ENCODE results near the gene MARCHF3. TPM values are rescaled to one million over a fixed set of nuclear protein-coding genes. Genes with fewer than 3 reads are reported as not detected.

MARCHF3 gene
- total and polyA plus RNA-seq, 2 of the 13 experiments (the other 11 are each of a cell fraction or from before 2014, with no cell fraction given): 4.8 to 11.9 TPM

GRCh38 chr5:126863402-126863801 lies 167.0 kb downstream of the MARCHF3 start:
- Histone ChIP-seq H3K36me3 (replicated peaks in 1 of 2; ENCODE audit: control insufficient read depth in 1 of 2, insufficient read depth in 2 of 2, low read length in 2 of 2) (no peaks in the 10 kb centered on the region), H3K4me3 (replicated peaks in 1 of 3; ENCODE audit: insufficient read depth in 1 of 3, low read depth in 2 of 3, low read length in 3 of 3) (no peak overlapping the region), H3K4me2 (ENCODE audit: low read depth, low read length) (no peak overlapping the region), H3K27ac (ENCODE audit: extremely low read length, insufficient read depth, low read length) (no peak overlapping the region), H3K27me3 (ENCODE audit: control insufficient read depth in 1 of 2, insufficient read depth in 2 of 2, low read length in 2 of 2) (no peaks in the 10 kb centered on the region), H3K4me1 (ENCODE audit: insufficient read depth, low read length) (no peaks in the 10 kb centered on the region), H4K20me1 (ENCODE audit: insufficient read depth, low read length) (no peaks in the 10 kb centered on the region), H2AFZ (ENCODE audit: low read length) (no peak overlapping the region), H3K9ac (ENCODE audit: insufficient read depth, low read depth, low read length) (no peak overlapping the region), H3K79me2 (ENCODE audit: insufficient read depth, low read length) (no peaks in the 10 kb centered on the region), H3K9me3 (ENCODE audit: low read length) (no peaks in the 10 kb centered on the region)
- 88% methylated on average over 4 of the region's 4 CpGs for whole genome bisulfite sequencing (ENCODE audit: low lambda C conversion rate)
- CTCF ChIA-PET (ENCODE audit: low intra/inter-chr PET ratio, low total read pairs): no interaction called here
- TF ChIP-seq ZNF326 (CRISPR knock-in tag; IDR thresholded peaks at IDR 0.05; ENCODE audit: borderline replicate concordance) (no peak), FOXP4 (CRISPR knock-in tag; IDR thresholded peaks at IDR 0.05) (no peak), TEAD3 (CRISPR knock-in tag; optimal IDR thresholded peaks at IDR 0.05; ENCODE audit: borderline replicate concordance) (no peak), ZNF367 (CRISPR knock-in tag; IDR thresholded peaks at IDR 0.05; ENCODE audit: borderline replicate concordance) (no peak), RXRA (CRISPR knock-in tag; IDR thresholded peaks at IDR 0.05) (no peak), AHR (CRISPR knock-in tag; IDR thresholded peaks at IDR 0.05) (no peak)
- DNase-seq (ENCODE audit: low spot score): no peak
- in situ Hi-C loops (cut with HindIII; ENCODE audit: extremely low pct_ligation_motif_present, low pct_unique_long_range_greater_than_20kb): no loop called here
- POLR2A ChIA-PET: no interaction called here
- no peak for ATAC-seq
- FAIRE-seq: no peak
- no TSS peak for BruUV-seq (replicated peaks)
- intact Hi-C loops (cut with micrococcal nuclease; ENCODE audit: unreplicated experiment): no loop called here

- DNase-seq (ENCODE audit: low spot score) (no peak), ATAC-seq (no peak), FAIRE-seq (no peak)
- POLR2A ChIA-PET: no interaction called here
- in situ Hi-C loops (cut with HindIII; ENCODE audit: extremely low pct_ligation_motif_present, low pct_unique_long_range_greater_than_20kb) (no loop called here), intact Hi-C loops (cut with micrococcal nuclease; ENCODE audit: unreplicated experiment) (no loop called here)
- BruUV-seq (replicated peaks): no TSS peak
- no peak overlapping the region for H3K4me3 ChIP-seq (replicated peaks in 1 of 3; ENCODE audit: insufficient read depth in 1 of 3, low read depth in 2 of 3, low read length in 3 of 3)
- TF ChIP-seq ARHGAP35 (CRISPR knock-in tag; IDR thresholded peaks at IDR 0.05; ENCODE audit: borderline replicate concordance) (no peak), MIER3 (CRISPR knock-in tag; IDR thresholded peaks at IDR 0.05; ENCODE audit: borderline replicate concordance) (no peak), ZNF441 (CRISPR knock-in tag; IDR thresholded peaks at IDR 0.05; ENCODE audit: borderline replicate concordance) (no peak), ZNF883 (CRISPR knock-in tag; IDR thresholded peaks at IDR 0.05; ENCODE audit: not compliant biosample characterization) (no peak), ZNF768 (CRISPR knock-in tag; IDR thresholded peaks at IDR 0.05) (no peak), SRSF9 (IDR thresholded peaks at IDR 0.05; ENCODE audit: borderline replicate concordance, insufficient read depth, low read depth, low read length, poor library complexity, severe bottlenecking) (no peak), HDAC6 (IDR thresholded peaks at IDR 0.05; ENCODE audit: low read depth, low read length) (no peak)
- H3K27ac ChIP-seq (ENCODE audit: extremely low read length, insufficient read depth, low read length): no peak overlapping the region
- no peaks in the 10 kb centered on the region; a peak in 1 of 5 replicates for H3K36me3 ChIP-seq (replicated peaks in 1 of 2; ENCODE audit: control insufficient read depth in 1 of 2, insufficient read depth in 2 of 2, low read length in 2 of 2)
- no peaks in the 10 kb centered on the region for H3K79me2 ChIP-seq (ENCODE audit: insufficient read depth, low read length)
- WGBS (ENCODE audit: low lambda C conversion rate): 91% methylated on average over 11 of the region's 11 CpGs
- CTCF ChIA-PET (ENCODE audit: low intra/inter-chr PET ratio, low total read pairs): no interaction called here
- no peaks in the 10 kb centered on the region for H4K20me1 ChIP-seq (ENCODE audit: insufficient read depth, low read length)
- H3K4me2 ChIP-seq (ENCODE audit: low read depth, low read length): no peak overlapping the region
- no peak overlapping the region for H2AFZ ChIP-seq (ENCODE audit: low read length)
- no peaks in the 10 kb centered on the region for H3K27me3 ChIP-seq (ENCODE audit: control insufficient read depth in 1 of 2, insufficient read depth in 2 of 2, low read length in 2 of 2)
- no peak overlapping the region for H3K9ac ChIP-seq (ENCODE audit: insufficient read depth, low read depth, low read length)
- no peaks in the 10 kb centered on the region for H3K4me1 ChIP-seq (ENCODE audit: insufficient read depth, low read length)
- H3K9me3 ChIP-seq (ENCODE audit: low read length): no peaks in the 10 kb centered on the region
These were observed 171.9 kb downstream of the MARCHF3 start for GRCh38 chr5:126858441-126858840.
